Activated CD8-positive, alpha-beta T cell treated with anti-CD3 and anti-CD28 coated beads for 36 hours (primary cell): ENCODE measurements around the gene BRAT1. TPM values are rescaled to one million over a fixed set of nuclear protein-coding genes. Genes with fewer than 3 reads are reported as not detected.
"Not testable (repeated sequence)": the region's sequence is repeated elsewhere in the genome, so short reads cannot be mapped to it uniquely, and the experiment has no call there.

Source experiments
- ATAC-seq: fragments of 200-7000 bp; cut with Tn5 transposase; one replicate; pipeline ENCODE4 v1.10.0; 2021; ENCODE audit warnings: mild to moderate bottlenecking, moderate library complexity
- CTCF ChIA-PET: fragments of 350-600 bp; sonication (Branson Sonifier 250); formaldehyde crosslinking; loops from one replicate; lab custom pipeline; 2021; ENCODE audit warnings: antibody characterized with exemption; lab: Charles Lee
- POLR2A ChIA-PET: fragments of 350-600 bp; sonication (Branson Sonifier 250); formaldehyde crosslinking; loops from one replicate; lab custom pipeline; 2021; ENCODE audit warnings: antibody characterized with exemption; lab: Charles Lee
- DNase-seq: peaks from one replicate; pipeline ENCODE4 v3.0.0-alpha.2; 2020
- H3K27ac Mint-ChIP-seq: one replicate; pipeline ENCODE4 v1.8.0; 2021; ENCODE audit warnings: mild to moderate bottlenecking, mixed read lengths
- H3K27me3 Mint-ChIP-seq: one replicate; pipeline ENCODE4 v1.8.0; 2021; ENCODE audit warnings: mixed read lengths
- H3K36me3 Mint-ChIP-seq: one replicate; pipeline ENCODE4 v1.8.0; 2021; ENCODE audit warnings: low read depth, mixed read lengths
- H3K4me1 Mint-ChIP-seq: one replicate; pipeline ENCODE4 v1.8.0; 2021; ENCODE audit warnings: low read depth, mixed read lengths
- H3K4me3 Mint-ChIP-seq: one replicate; pipeline ENCODE4 v1.8.0; 2021; ENCODE audit warnings: mild to moderate bottlenecking, moderate library complexity, mixed read lengths
- H3K9me3 Mint-ChIP-seq: one replicate; pipeline ENCODE4 v1.8.0; 2021; ENCODE audit warnings: mixed read lengths
- intact Hi-C: fragments of 100-400 bp; cut with micrococcal nuclease; formaldehyde crosslinking; loops from one replicate; pipeline ENCODE4 v1.10.0; 2022
- total RNA-seq, 2 experiments: library from RNA; stranded (reverse); gene quantifications; one replicate each; pipeline ENCODE4 v1.2.3, GENCODE V29; 2021
- TF ChIP-seq, protein P1 (sequence below): fragments of 200-600 bp; IDR thresholded peaks from one replicate; pipeline ENCODE4 v1.8.0; 2022; ENCODE audit warnings: antibody characterized with exemption, mild to moderate bottlenecking

The BRAT1 gene
- total RNA-seq, 2 experiments from 2014 or later = 30.9 to 32.6 TPM

GRCh38 chr7:2540641-2541051 is 14.7 kb downstream of the BRAT1 start:
- ChIA-PET CTCF (interaction anchor here (0.6 to 1.1 kb wide), 2 partner anchors 18 to 72 kb away, joined by 3 to 4 read pairs; no protein-coding TSS in a partner anchor), POLR2A (interaction anchor here (0.8 to 2.5 kb wide), 7 partner anchors 10 to 71 kb away, joined by 3 to 8 read pairs (median 4); no protein-coding TSS in a partner anchor)
- ATAC-seq (peak; percentile 29), DNase-seq (no peak)
- Mint-ChIP-seq H3K4me1 (no peaks in the 10 kb centered on the region), H3K36me3 (peaks cover 6% of the 10 kb centered on the region), H3K27me3 (no peaks in the 10 kb centered on the region), H3K27ac (no peak overlapping the region), H3K4me3 (no peak overlapping the region), H3K9me3 (no peaks in the 10 kb centered on the region)
- intact Hi-C loops = no loop called here
- TF ChIP-seq, protein P1, sequence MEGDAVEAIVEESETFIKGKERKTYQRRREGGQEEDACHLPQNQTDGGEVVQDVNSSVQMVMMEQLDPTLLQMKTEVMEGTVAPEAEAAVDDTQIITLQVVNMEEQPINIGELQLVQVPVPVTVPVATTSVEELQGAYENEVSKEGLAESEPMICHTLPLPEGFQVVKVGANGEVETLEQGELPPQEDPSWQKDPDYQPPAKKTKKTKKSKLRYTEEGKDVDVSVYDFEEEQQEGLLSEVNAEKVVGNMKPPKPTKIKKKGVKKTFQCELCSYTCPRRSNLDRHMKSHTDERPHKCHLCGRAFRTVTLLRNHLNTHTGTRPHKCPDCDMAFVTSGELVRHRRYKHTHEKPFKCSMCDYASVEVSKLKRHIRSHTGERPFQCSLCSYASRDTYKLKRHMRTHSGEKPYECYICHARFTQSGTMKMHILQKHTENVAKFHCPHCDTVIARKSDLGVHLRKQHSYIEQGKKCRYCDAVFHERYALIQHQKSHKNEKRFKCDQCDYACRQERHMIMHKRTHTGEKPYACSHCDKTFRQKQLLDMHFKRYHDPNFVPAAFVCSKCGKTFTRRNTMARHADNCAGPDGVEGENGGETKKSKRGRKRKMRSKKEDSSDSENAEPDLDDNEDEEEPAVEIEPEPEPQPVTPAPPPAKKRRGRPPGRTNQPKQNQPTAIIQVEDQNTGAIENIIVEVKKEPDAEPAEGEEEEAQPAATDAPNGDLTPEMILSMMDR = no peak

- Mint-ChIP-seq H3K27me3 (no peaks in the 10 kb centered on the region), H3K36me3 (peaks cover 6% of the 10 kb centered on the region), H3K4me3 (no peak overlapping the region), H3K4me1 (no peaks in the 10 kb centered on the region), H3K27ac (no peak overlapping the region), H3K9me3 (no peaks in the 10 kb centered on the region)
- ATAC-seq (no peak), DNase-seq (no peak)
- intact Hi-C loops = no loop called here
- ChIA-PET CTCF (interaction anchor here (0.6 to 1.1 kb wide), 2 partner anchors 17 to 71 kb away, joined by 3 to 4 read pairs; no protein-coding TSS in a partner anchor), POLR2A (interaction anchor here (0.8 to 2.5 kb wide), 7 partner anchors 9 to 70 kb away, joined by 3 to 8 read pairs (median 4); no protein-coding TSS in a partner anchor)
- TF ChIP-seq, protein P1 = no peak
Observed at GRCh38 chr7:2540133-2540532, 15.2 kb downstream of the BRAT1 start.

GRCh38 chr7:2539031-2539911 is 16.1 kb downstream of the BRAT1 start:
- peaks cover 4% of the 10 kb centered on the region for H3K36me3 Mint-ChIP-seq
- H3K27ac Mint-ChIP-seq = no peak overlapping the region
- intact Hi-C loops = no loop called here
- no peaks in the 10 kb centered on the region for H3K4me1 Mint-ChIP-seq
- H3K27me3 Mint-ChIP-seq = no peaks in the 10 kb centered on the region
- POLR2A ChIA-PET = interaction anchor here (0.9 to 2.5 kb wide), 7 partner anchors 9 to 69 kb away, joined by 3 to 8 read pairs (median 4); no protein-coding TSS in a partner anchor
- CTCF ChIA-PET = interaction anchor here (1.1 kb wide), 1 partner anchor 16 kb away, joined by 3 read pairs; no protein-coding TSS in a partner anchor
- ATAC-seq = no peak
- no peak for DNase-seq
- no peak overlapping the region for H3K4me3 Mint-ChIP-seq
- TF ChIP-seq, protein P1 = no peak
- no peaks in the 10 kb centered on the region for H3K9me3 Mint-ChIP-seq

GRCh38 chr7:2537981-2538851 is 17.1 kb downstream of the BRAT1 start:
- Mint-ChIP-seq H3K4me3 (no peak overlapping the region), H3K9me3 (no peaks in the 10 kb centered on the region), H3K27me3 (no peaks in the 10 kb centered on the region), H3K36me3 (peaks cover 4% of the 10 kb centered on the region), H3K4me1 (no peaks in the 10 kb centered on the region), H3K27ac (no peak overlapping the region)
- TF ChIP-seq, protein P1 = no peak
- intact Hi-C loops = no loop called here
- no peak for ATAC-seq
- DNase-seq = no peak
- CTCF ChIA-PET = no interaction called here
- POLR2A ChIA-PET = interaction anchor here (0.8 to 1.8 kb wide), 3 partner anchors 8 to 28 kb away, joined by 3 to 7 read pairs (median 4); no protein-coding TSS in a partner anchor

GRCh38 chr7:2535872-2536627 is 19.3 kb downstream of the BRAT1 start:
- intact Hi-C loops = not testable (repeated sequence)

DNA sequence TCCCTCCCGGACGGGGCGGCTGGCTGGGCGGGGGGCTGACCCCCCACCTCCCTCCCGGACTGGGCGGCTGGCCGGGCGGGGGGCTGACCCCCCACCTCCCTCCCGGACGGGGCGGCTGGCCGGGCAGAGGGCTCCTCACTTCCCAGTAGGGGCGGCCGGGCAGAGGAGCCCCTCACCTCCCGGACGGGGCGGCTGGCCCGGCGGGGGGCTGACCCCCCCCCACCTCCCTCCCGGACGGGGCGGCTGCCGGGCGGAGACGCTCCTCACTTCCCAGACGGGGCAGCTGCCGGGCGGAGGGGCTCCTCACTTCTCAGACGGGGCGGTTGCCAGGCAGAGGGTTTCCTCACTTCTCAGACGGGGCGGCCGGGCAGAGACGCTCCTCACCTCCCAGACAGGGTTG is 21.1 kb downstream of the BRAT1 start:
- POLR2A ChIA-PET = not testable (repeated sequence)

More at GRCh38 chr7:2535872-2536627, 19.3 kb downstream of the BRAT1 start:
- H3K36me3 Mint-ChIP-seq, H3K4me1 Mint-ChIP-seq, H3K4me3 Mint-ChIP-seq, ATAC-seq, H3K27me3 Mint-ChIP-seq, CTCF ChIA-PET, H3K27ac Mint-ChIP-seq, H3K9me3 Mint-ChIP-seq, POLR2A ChIA-PET, DNase-seq: not testable (repeated sequence)

DNA sequence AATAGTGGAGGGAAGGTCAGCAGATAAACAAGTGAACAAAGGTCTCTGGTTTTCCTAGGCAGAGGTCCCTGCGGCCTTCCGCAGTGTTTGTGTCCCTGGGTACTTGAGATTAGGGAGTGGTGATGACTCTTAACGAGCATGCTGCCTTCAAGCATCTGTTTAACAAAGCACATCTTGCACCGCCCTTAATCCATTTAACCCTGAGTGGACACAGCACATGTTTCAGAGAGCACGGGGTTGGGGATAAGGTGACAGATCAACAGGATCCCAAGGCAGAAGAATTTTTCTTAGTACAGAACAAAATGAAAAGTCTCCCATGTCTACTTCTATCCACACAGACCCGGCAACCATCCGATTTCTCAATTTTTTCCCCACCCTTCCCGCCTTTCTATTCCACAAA is 21.8 kb downstream of the BRAT1 start:
- H3K4me3 Mint-ChIP-seq, intact Hi-C loops, POLR2A ChIA-PET, ATAC-seq, CTCF ChIA-PET, H3K27ac Mint-ChIP-seq, DNase-seq, H3K9me3 Mint-ChIP-seq, H3K36me3 Mint-ChIP-seq, H3K27me3 Mint-ChIP-seq: not testable (repeated sequence)
- peaks cover 28% of the 10 kb centered on the region for H3K4me1 Mint-ChIP-seq

More for the DNA sequence above, 21.1 kb downstream of the BRAT1 start:
- CTCF ChIA-PET, H3K4me3 Mint-ChIP-seq, intact Hi-C loops, H3K9me3 Mint-ChIP-seq, DNase-seq, ATAC-seq, H3K27me3 Mint-ChIP-seq, H3K36me3 Mint-ChIP-seq, H3K27ac Mint-ChIP-seq: not testable (repeated sequence)
- peaks cover 21% of the 10 kb centered on the region for H3K4me1 Mint-ChIP-seq
